Prostate gland (tissue), 2 donors: ENCODE results near the gene DAPL1.

Source experiments
- CTCF ChIP-seq, 4 experiments: fragments of 200-600 bp in 2 of 4; fragments of 450-650 bp in 2 of 4; sonication (generic) in 2 of 4; IDR thresholded peaks; 1 replicate in 3 of 4; 2 replicates in 1 of 4; pipeline ENCODE4 v1.5.1; 2016 to 2019; ENCODE audit warnings: antibody characterized with exemption in 4 of 4, mild to moderate bottlenecking in 2 of 4, moderate library complexity in 2 of 4
- POLR2A ChIP-seq: fragments of 450-650 bp; IDR thresholded peaks from one replicate; pipeline ENCODE4 v1.6.1; 2016; ENCODE audit warnings: antibody characterized with exemption, mild to moderate bottlenecking

GRCh38 chr2:158828378-158829164, 33.5 kb downstream of the DAPL1 start:
- TF ChIP-seq CTCF (IDR thresholded peaks at IDR 0.05), result no peak
- no peak for TF ChIP-seq POLR2A
